ENCODE measurements around the gene AGBL4. TPM values are rescaled to one million over a fixed set of nuclear protein-coding genes. Genes with fewer than 3 reads are reported as not detected.

AGBL4 gene
- total and polyA plus RNA-seq, 9 of the 15 experiments (the other 6 are each of a cell fraction or from before 2014, with no cell fraction given), result 0.11 TPM; not detected in 7

- H3K9me1 ChIP-seq (ENCODE audit: control insufficient read depth, insufficient read depth, low read length), result no peaks in the 10 kb centered on the region
- WGBS (ENCODE audit: insufficient coverage, low coverage, missing lambda C conversion rate), result under 1% methylated on average over 7 of the region's 7 CpGs
- no peaks in the 10 kb centered on the region for H4K20me1 ChIP-seq (replicated peaks; ENCODE audit: control insufficient read depth, insufficient read depth, low read length)
- H3K9ac ChIP-seq (ENCODE audit: insufficient read depth in 1 of 2, low read depth in 2 of 2, low read length in 2 of 2), result no peak overlapping the region
- FAIRE-seq, result no peak
- ChIA-PET CTCF (ENCODE audit: low intra/inter-chr PET ratio) (no interaction called here), POLR2A (no interaction called here)
- no peaks in the 10 kb centered on the region for H3K79me2 ChIP-seq (ENCODE audit: control insufficient read depth, insufficient read depth, low read length)
- intact Hi-C loops (cut with micrococcal nuclease) (no loop called here), in situ Hi-C loops (cut with MboI) (no loop called here)
- no peak overlapping the region for H2AFZ ChIP-seq (ENCODE audit: low read depth, low read length)
- H3K9me3 ChIP-seq (replicated peaks; ENCODE audit: control insufficient read depth, insufficient read depth, low read depth, low read length), result no peaks in the 10 kb centered on the region
- no peak overlapping the region for H3K27ac ChIP-seq (ENCODE audit: extremely low read depth, low read depth, low read length)
- H3K4me1 ChIP-seq (replicated peaks in 1 of 2; ENCODE audit: control insufficient read depth in 2 of 2, insufficient read depth in 2 of 2, low read length in 2 of 2), result no peaks in the 10 kb centered on the region
- H3K4me2 ChIP-seq (ENCODE audit: insufficient read depth, low read length), result no peak overlapping the region
- no peaks in the 10 kb centered on the region for H3K27me3 ChIP-seq (ENCODE audit: control insufficient read depth in 2 of 2, insufficient read depth in 2 of 2, low read length in 2 of 2)
- no peaks in the 10 kb centered on the region for H3K36me3 ChIP-seq (ENCODE audit: control insufficient read depth, insufficient read depth, low read length)
- no peak for ATAC-seq
- no peak overlapping the region for H3K4me3 ChIP-seq
- DNase-seq (ENCODE audit: extremely low read depth in 1 of 4, low spot score in 3 of 4), result no peak
- no TSS peak for BruUV-seq (replicated peaks)
- TF ChIP-seq, protein P1, sequence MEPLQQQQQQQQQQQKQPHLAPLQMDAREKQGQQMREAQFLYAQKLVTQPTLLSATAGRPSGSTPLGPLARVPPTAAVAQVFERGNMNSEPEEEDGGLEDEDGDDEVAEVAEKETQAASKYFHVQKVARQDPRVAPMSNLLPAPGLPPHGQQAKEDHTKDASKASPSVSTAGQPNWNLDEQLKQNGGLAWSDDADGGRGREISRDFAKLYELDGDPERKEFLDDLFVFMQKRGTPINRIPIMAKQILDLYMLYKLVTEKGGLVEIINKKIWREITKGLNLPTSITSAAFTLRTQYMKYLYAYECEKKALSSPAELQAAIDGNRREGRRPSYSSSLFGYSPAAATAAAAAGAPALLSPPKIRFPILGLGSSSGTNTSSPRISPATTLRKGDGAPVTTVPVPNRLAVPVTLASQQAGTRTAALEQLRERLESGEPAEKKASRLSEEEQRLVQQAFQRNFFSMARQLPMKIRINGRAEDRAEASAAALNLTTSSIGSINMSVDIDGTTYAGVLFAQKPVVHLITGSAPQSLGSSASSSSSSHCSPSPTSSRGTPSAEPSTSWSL (CRISPR knock-in tag; IDR thresholded peaks at IDR 0.05; ENCODE audit: borderline replicate concordance), result no peak
- TF ChIP-seq GTF2A2 (tag; IDR thresholded peaks at IDR 0.05), result no peak
- TF ChIP-seq, protein P2, sequence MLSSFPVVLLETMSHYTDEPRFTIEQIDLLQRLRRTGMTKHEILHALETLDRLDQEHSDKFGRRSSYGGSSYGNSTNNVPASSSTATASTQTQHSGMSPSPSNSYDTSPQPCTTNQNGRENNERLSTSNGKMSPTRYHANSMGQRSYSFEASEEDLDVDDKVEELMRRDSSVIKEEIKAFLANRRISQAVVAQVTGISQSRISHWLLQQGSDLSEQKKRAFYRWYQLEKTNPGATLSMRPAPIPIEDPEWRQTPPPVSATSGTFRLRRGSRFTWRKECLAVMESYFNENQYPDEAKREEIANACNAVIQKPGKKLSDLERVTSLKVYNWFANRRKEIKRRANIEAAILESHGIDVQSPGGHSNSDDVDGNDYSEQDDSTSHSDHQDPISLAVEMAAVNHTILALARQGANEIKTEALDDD (IDR thresholded peaks at IDR 0.05), result no peak
- TF ChIP-seq RFX7 (CRISPR knock-in tag; IDR thresholded peaks at IDR 0.05), result no peak
- no peak for TF ChIP-seq PHF8 (IDR thresholded peaks at IDR 0.05; ENCODE audit: borderline replicate concordance, low read length)
- TF ChIP-seq FOXA3 (CRISPR knock-in tag; conservative IDR thresholded peaks at IDR 0.05 in 1 of 2, IDR thresholded peaks at IDR 0.05 in 1 of 2), result no peak
- no peak for TF ChIP-seq ZNF224 (CRISPR knock-in tag; IDR thresholded peaks at IDR 0.05)
- TF ChIP-seq CEBPG (CRISPR knock-in tag; IDR thresholded peaks at IDR 0.05), result no peak
- no peak for TF ChIP-seq CEBPG (tag; conservative IDR thresholded peaks at IDR 0.05 in 1 of 2, IDR thresholded peaks at IDR 0.05 in 1 of 2)
- TF ChIP-seq ZNF408 (CRISPR knock-in tag; IDR thresholded peaks at IDR 0.05; ENCODE audit: low read depth), result no peak
- TF ChIP-seq, protein P3, sequence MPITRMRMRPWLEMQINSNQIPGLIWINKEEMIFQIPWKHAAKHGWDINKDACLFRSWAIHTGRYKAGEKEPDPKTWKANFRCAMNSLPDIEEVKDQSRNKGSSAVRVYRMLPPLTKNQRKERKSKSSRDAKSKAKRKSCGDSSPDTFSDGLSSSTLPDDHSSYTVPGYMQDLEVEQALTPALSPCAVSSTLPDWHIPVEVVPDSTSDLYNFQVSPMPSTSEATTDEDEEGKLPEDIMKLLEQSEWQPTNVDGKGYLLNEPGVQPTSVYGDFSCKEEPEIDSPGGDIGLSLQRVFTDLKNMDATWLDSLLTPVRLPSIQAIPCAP (CRISPR knock-in tag; IDR thresholded peaks at IDR 0.05; ENCODE audit: borderline replicate concordance), result no peak
- no peak for TF ChIP-seq FOXA1 (IDR thresholded peaks at IDR 0.05; ENCODE audit: borderline replicate concordance)
- TF ChIP-seq C11orf30 (IDR thresholded peaks at IDR 0.05; ENCODE audit: low read depth), result no peak
- no peak for TF ChIP-seq NCOA1 (IDR thresholded peaks at IDR 0.05; ENCODE audit: low read depth)
- no peak for TF ChIP-seq STAT6 (CRISPR knock-in tag; IDR thresholded peaks at IDR 0.05)
- TF ChIP-seq MTA3 (IDR thresholded peaks at IDR 0.05; ENCODE audit: borderline replicate concordance), result no peak
These were observed 978.4 kb downstream of the AGBL4 start for GRCh38 chr1:49045371-49045770.
